Stimulated activated CD8-positive, alpha-beta memory T cell treated with anti-CD3 and anti-CD28 coated beads, Interleukin-15, amount 100 ng/mL, for 4 hours (primary cell): ENCODE data around the gene TM4SF4.

ENCODE experiments used
- DNase-seq, 2 donors: peaks; one replicate each; pipeline ENCODE4 v3.0.0-alpha.2; 2020; ENCODE audit warnings: low read depth in 2 of 2

Gene TM4SF4

GRCh38 chr3:149512073-149512782 lies 37.7 kb downstream of the TM4SF4 start:
- DNase-seq: no peak

GRCh38 chr3:149514471-149514870 lies 40.0 kb downstream of the TM4SF4 start:
- no peak for DNase-seq

DNA sequence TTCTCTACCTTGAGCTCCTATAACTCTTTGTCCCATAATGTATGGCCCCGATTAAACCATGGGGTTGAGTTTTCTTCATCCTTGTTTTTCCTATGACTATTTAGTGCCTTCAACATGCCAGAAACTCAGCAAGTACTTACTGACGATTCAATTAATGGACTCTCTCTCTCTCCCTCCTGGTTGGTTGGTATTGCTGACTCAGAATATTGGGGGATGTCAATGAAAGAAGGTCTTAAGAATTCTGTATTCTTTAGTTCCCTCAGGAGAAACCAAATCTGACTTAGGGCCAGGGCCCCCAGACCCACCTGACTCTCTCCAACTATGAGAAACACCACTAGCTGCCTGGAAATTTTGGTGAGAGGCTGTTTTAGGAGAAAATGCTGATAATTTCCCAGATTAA lies 40.8 kb downstream of the TM4SF4 start:
- no peak for DNase-seq

DNA sequence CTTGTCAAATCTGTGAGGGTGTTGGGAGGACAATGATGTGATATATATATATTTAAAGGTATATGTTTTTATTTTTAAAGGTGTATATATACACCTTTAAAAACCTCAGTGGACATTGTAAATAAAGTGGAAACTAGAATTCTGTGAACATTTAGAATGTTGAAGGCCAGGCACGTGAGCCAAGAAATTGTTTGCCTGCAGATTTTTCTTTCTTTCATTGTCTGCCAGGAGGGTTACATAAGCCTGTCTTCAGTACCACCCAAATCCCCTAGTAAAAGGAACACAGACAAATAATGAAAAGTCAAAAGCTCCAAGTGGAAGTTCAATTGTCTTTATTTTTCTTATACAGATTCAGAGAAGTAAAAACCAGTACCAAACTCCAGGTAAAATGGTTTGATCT lies 42.4 kb downstream of the TM4SF4 start:
- DNase-seq: no peak

GRCh38 chr3:149519912-149520311 lies 45.4 kb downstream of the TM4SF4 start:
- DNase-seq: no peak

DNA sequence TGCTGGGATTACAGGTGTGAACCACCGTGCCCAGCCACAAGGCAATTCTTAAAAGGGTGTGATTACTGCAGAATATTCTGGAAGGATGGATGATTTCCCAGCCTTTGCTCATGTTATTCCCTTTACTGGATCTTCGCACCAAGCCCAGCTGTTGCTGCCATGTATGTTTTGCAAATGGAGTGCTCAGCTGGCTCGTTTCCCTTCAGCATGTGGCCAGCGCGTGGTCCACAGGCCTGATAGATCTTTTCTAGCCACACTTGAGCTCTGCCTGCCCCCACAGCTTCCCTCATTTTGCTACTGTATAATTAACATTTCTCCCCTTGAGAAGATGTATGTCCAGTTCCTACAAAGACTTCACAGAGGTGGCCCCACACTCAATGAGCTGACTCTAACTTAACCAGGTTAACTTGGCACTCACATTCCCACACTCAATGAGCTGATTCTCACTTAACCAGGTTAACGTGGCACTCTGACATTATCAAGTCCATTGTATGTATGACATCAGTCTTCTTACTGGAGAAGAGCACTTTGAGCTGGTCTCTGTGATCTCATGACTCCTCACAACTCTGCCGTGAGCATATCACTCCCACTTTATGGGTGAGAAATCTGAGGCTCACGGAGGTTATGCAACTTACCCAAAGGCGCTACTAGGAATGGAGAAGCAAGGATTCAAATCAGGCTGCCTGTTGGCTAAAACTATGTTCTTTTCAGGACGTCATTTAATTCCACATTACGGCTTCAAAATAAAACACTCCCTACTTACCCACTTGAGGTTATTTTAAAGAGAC lies 49.2 kb downstream of the TM4SF4 start:
- DNase-seq: no peak

DNA sequence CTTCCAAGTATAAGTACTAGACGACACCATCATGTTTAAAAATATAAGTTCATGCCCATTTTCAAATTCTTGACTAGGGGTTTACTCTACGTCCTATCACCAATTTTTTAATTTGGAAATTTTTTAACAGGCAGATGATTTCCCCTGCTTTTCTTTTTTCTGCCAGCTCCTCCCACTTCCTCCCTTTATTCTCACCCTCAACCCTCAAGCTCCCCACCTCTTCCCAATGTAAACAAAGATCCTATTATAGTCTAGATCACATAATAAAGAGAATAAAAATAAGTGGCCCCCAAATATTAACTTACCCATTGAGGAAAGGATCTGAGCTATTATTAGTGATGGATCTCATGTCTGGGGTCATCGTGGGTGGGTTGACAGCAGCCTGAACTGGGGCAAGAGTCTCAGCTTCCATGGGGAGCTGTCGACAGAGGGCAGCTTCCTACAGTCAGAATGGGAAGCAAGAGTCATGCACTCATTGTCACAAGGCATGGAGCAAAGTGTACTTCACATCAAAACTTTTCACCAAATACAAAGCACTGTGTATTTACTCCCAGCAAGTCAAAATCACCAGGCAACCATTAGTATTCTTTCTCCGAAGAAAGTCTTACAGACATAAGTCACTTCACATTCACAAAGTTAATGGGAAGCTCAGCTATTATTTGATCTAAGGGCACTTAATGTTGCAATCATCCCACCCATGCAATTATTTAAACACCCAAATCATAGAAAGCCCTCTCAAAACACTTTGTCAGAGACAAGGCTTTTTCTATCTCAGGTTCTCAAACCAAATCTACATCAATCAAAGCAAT lies 53.2 kb downstream of the TM4SF4 start:
- DNase-seq: no peak

DNA sequence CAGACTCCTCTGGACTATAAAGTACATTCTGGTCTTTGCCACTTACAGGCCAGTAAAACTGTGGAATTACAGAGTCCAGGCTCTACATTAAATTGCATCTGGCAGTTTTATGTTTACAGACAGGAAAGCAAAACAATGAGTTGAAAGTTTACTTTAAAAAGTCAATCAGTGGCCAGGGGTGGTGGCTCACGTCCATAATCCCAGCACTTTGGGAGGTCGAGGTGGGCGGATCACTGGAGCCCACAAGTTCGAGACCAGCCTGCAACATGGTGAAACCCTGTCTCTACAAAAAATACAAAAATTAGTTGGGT lies 53.8 kb downstream of the TM4SF4 start:
- no peak for DNase-seq

GRCh38 chr3:149529099-149529498 lies 54.6 kb downstream of the TM4SF4 start:
- DNase-seq: no peak

- no peak for DNase-seq
Measured at GRCh38 chr3:149532489-149533180, 58.1 kb downstream of the TM4SF4 start.

DNA sequence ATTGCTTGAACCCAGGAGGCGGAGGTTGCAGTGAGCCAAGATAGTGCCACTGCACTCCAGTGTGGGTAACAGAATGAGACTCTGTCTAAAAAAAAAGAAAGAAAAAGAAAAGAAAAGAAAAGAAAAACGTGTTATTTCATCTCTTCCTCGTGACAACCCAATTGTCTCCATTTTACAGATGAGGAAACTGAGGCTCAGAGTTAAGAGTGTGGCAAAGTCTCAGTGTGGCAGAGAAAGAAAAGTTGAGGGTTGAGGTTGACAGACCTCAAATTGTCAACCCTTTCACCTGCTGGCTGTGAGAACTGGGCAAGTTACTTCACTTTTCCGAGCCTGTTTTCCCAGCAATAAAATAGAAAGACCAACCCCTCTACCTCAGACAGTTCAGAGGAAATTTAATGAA lies 59.6 kb downstream of the TM4SF4 start:
- DNase-seq: no peak

- DNase-seq: no peak
Measured at GRCh38 chr3:149534671-149535332, 60.3 kb downstream of the TM4SF4 start.

GRCh38 chr3:149535333-149535685 lies 60.8 kb downstream of the TM4SF4 start:
- no peak for DNase-seq

- DNase-seq: no peak
Measured at GRCh38 chr3:149536429-149536828, 61.9 kb downstream of the TM4SF4 start.

GRCh38 chr3:149538371-149538770 lies 63.9 kb downstream of the TM4SF4 start:
- no peak for DNase-seq

GRCh38 chr3:149541091-149541491 lies 66.6 kb downstream of the TM4SF4 start:
- DNase-seq: no peak

DNA sequence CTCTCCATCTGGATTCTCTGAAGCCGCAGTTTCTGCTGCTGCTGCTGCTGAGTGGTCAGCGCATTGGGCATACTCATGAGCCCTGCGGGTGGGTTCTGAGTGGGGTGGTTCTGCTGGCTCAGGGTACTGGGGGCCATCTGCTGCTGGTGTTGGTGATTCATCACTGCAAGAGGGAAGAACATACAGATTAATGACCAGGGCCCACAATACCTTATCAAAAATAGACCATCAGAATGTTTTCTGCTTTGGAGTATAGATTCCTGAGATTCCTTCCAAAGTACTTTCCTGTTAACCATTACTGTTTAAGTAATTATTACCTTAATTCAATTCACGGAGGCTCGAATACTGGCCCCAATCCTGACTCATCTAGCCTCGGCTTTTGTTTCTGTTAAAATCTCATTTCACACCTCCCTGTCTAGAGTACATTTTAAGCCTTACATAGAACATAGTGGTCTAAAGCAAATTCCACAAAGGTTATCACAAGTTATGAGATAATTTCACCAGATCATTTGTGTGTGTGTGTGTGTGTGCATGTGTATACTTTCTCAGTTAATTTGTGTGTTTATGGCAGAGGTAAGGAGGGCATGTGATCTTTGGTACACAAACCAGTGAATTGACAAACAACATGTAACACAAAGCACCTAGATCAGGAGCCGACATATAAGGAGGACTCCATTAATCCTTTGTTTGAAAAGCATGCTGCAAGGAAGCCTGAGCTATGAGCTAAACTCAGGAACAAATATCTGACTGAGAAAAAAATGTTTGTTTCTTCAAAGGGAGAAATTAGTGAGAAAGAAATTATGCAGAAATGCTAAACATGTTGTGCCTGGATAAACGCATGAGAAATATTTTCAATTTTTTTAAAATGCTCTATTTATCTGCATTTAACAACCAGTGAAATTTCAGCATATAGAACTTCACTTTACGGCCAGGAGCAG lies 68.1 kb downstream of the TM4SF4 start:
- DNase-seq: no peak

DNA sequence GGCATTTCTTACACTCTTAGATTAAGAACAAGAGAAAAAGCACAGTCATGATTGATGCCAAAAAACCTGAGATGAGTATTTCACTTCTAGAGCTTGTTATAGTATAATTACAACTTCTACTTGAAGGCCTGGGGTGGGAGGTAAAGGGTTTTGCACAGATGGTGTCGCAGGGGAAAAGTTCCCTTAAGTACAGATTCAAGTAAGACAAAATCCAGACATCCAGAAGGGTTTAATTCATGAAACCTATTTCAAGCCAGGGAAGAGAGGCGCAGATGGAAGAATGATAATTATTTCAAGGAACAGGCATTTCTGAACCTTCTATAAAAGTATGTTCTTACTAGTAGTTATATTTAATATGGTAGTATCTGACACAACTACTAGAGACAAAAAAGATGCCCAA lies 70.6 kb downstream of the TM4SF4 start:
- DNase-seq: no peak

- no peak for DNase-seq
Measured at GRCh38 chr3:149547413-149547812, 72.9 kb downstream of the TM4SF4 start.

GRCh38 chr3:149547954-149548668 lies 73.6 kb downstream of the TM4SF4 start:
- no peak for DNase-seq
